NB4 (cell line): ENCODE measurements around the gene CATSPER3.

Experiments
- DNase-seq: peaks from one replicate; pipeline ENCODE4 v3.0.0; 2010; ENCODE audit warnings: low read depth
- H3K4me3 ChIP-seq: one replicate; pipeline ENCODE4 v1.5.1; 2011; ENCODE audit warnings: mild to moderate bottlenecking, low read depth, low read length, moderate library complexity
- CTCF ChIP-seq: IDR thresholded peaks from one replicate; pipeline ENCODE4 v1.5.1; 2012; ENCODE audit warnings: low read depth, low read length
- MAX ChIP-seq: IDR thresholded peaks from 2 replicates; pipeline ENCODE4 v1.6.1; 2011; ENCODE audit warnings: low read depth, low read length
- MYC ChIP-seq: IDR thresholded peaks from 2 replicates; pipeline ENCODE4 v1.6.1; 2011; ENCODE audit warnings: low read depth, low read length
- POLR2A ChIP-seq: IDR thresholded peaks from 2 replicates; pipeline ENCODE4 v1.6.1; 2011; ENCODE audit warnings: mild to moderate bottlenecking; ENCODE audit not compliant: insufficient read length; ENCODE audit errors: extremely low read depth

Gene CATSPER3

GRCh38 chr5:134935711-134936602 lies 31.8 kb upstream of the CATSPER3 start:
- TF ChIP-seq POLR2A (no peak), MYC (no peak), MAX (no peak), CTCF (no peak)
- DNase-seq = no peak
- H3K4me3 ChIP-seq = no peak overlapping the region

- DNase-seq = no peak
- no peak overlapping the region for H3K4me3 ChIP-seq
- no peak for TF ChIP-seq CTCF
- TF ChIP-seq MAX = no peak
- TF ChIP-seq MYC = no peak
- TF ChIP-seq POLR2A = no peak
These were observed 30.2 kb upstream of the CATSPER3 start for GRCh38 chr5:134937526-134937925.

GRCh38 chr5:134938030-134938429 lies 29.7 kb upstream of the CATSPER3 start:
- H3K4me3 ChIP-seq = no peak overlapping the region
- no peak for DNase-seq
- TF ChIP-seq CTCF (no peak), MYC (no peak), MAX (no peak), POLR2A (no peak)

- DNase-seq = no peak
- no peak for TF ChIP-seq POLR2A
- TF ChIP-seq MAX = no peak
- TF ChIP-seq CTCF = no peak
- TF ChIP-seq MYC = no peak
- H3K4me3 ChIP-seq = no peak overlapping the region
These were observed 28.2 kb upstream of the CATSPER3 start for GRCh38 chr5:134939500-134939899.

- no peak overlapping the region for H3K4me3 ChIP-seq
- TF ChIP-seq CTCF (no peak), POLR2A (no peak), MAX (no peak), MYC (no peak)
- no peak for DNase-seq
These were observed 24.2 kb upstream of the CATSPER3 start for GRCh38 chr5:134943547-134943946.
